Measurements from ENCODE around the gene GPR84. TPM values are rescaled to one million over a fixed set of nuclear protein-coding genes. Genes with fewer than 3 reads are reported as not detected.
A peak's percentile ranks its signal among the peaks of the same experiment; 100 is the strongest.

The GPR84 gene
- total RNA-seq, 2 donors from 2014 or later = 1.6 to 2.5 TPM

DNA sequence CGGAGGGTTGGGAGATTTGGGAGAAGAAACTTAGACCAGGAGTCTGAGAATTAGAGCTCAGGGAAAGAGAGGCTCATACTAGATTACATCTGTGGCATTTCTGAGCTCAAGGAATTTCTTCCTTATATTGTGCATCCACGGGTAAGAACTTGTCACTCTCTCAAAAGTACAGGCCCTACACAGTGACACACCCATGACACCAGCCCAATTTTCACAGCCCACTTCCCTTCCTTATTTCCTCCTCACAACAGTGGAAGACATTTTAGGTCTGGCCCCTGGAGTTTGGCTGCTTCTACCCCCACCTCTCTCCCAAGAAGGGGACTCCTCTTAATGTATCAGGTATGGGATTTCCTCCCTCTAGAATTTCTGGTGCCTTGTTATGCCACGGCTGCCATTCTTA lies 29.5 kb upstream of the GPR84 start:
- DNase-seq (ENCODE audit: low spot score) = no peak
- intact Hi-C loops (cut with DNase I) = no loop called here

DNA sequence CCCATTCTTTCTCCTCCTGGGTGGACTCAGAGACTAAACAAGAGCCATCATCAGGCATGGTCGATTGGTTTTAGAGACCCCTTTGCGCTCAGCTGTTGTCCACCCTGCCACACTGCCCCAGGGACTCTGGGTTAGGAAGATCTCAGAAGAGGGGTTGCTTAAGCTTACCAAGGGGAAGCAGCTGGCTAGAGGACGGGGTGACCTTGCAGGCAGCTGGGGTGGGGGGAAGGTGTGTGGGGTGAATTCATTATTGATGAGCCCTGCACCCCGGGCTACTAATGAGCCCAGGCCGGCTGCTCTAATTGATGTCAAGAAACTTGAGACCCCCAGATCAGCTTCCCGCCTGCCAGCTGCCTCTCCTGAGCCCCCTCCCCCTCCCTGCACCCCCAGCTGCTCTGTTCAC lies 28.9 kb upstream of the GPR84 start:
- DNase-seq (ENCODE audit: low spot score) = no peak
- intact Hi-C loops (cut with DNase I) = no loop called here

DNA sequence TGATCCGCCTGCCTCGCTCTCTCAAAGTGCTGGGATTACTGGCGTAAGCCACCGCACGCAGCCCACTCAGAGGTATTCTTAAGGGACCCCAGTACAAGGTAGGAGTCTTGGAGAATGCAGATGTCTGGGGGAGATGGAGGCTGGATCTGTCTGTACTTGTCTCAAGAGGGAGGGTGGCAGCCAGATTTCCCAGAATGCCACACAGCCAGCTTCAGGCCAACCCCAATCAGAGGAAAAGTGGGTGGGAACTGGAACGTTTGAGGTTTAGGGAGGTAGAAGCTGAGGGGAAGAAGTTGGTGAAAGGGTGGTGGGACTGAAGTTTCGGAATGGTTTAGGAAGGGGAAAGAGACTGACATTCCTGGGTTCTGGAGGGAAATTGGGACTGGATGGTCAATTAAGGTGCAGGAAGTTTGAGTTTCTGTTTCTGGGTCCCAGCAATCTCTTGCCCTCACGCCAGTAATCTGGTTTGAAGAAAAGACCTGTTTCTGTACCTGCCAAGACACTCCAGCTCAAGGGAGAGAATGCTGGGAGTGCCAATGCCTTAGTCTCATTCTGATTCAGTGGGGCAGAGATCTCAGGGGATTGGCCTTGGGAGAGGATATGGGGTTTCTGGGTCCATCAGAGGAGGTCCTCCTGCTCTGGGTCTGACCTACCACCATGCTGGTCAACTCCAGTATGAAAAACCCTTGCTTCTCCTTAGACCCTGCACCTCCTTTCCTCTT lies 28.4 kb upstream of the GPR84 start:
- no peak for DNase-seq (ENCODE audit: low spot score)

DNA sequence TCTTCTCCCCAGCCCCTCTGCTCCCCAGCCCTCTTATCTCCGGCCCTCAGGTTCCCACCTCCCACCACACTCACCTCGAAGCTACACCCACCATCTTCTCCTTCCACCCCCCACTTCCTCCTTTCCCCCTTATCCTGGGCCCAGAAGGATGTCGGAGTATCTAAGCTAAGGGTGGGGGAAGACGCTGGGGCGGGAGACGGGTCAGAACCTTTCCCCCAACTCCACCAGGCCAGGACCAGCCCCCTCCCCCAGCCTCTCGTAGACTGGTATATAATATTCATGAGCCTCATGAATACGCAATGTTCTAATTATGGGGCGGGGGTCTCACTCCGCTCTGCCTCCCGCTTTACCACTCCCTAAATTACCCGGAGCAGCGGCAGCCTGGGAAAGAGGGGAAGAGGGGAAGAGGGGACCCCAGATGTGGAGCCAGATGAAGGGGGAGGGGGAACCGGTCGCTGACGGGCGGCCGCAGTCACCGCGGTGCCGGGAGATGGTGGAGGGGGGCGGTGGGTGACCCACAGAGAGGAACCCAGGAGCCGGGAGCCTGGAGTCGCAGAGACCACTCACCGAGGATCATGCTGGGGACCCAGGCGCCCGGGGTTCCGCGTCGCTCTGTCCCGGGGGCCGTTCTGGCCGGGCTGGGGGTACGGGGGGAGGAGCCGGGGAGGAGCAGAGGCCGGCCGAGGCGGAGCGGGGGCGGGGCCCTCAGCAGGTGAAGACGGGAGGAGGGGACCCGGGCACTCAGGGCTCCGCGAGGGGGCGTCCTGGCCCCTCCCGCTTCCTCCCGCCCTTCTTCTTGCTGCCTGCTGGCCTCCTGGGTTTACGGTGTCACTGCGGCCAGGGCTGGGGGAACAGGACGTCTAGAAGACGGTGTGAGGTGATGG lies 26.6 kb upstream of the GPR84 start:
- DNase-seq (ENCODE audit: low spot score) = no peak
- intact Hi-C loops (cut with DNase I) = no loop called here

More for the DNA sequence above, 28.4 kb upstream of the GPR84 start:
- intact Hi-C loops (cut with DNase I) = no loop called here

GRCh38 chr12:54390176-54390667 lies 25.9 kb upstream of the GPR84 start:
- no peak for DNase-seq (ENCODE audit: low spot score)
- intact Hi-C loops (cut with DNase I) = no loop called here

- intact Hi-C loops (cut with DNase I) = loop anchor here in 1 of 2 donors (10.0 kb wide), 1 partner anchor 45 kb away; no protein-coding TSS in a partner anchor
- no peak for DNase-seq (ENCODE audit: low spot score)
Measured at GRCh38 chr12:54389607-54390175, 25.4 kb upstream of the GPR84 start.

GRCh38 chr12:54389134-54389508 lies 24.8 kb upstream of the GPR84 start:
- no peak for DNase-seq (ENCODE audit: low spot score)
- intact Hi-C loops (cut with DNase I) = loop anchor here in 1 of 2 donors (10.0 kb wide), 1 partner anchor 46 kb away; no protein-coding TSS in a partner anchor

GRCh38 chr12:54388237-54389133 lies 24.2 kb upstream of the GPR84 start:
- intact Hi-C loops (cut with DNase I) = loop anchor here in 1 of 2 donors (10.0 kb wide), 1 partner anchor 46 kb away; no protein-coding TSS in a partner anchor
- DNase-seq (ENCODE audit: low spot score) = no peak

DNA sequence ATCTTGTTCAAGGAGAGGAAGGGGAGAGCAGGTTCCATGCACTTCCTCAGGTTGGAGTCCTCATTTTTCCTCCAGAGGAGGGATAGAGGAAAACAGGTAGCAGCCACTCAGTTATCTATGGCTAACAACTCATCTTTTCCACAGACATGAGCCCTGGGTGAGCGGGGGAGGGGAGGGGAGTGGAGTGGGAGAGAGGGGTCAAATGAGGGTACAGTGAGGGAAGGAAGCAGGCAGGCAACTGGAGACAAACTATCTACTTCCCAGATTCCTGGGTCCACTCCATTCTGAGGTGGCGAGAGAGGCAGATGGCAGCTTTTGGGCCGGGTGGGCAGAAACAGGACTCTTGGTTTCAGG lies 22.8 kb upstream of the GPR84 start:
- no peak for DNase-seq (ENCODE audit: low spot score)
- intact Hi-C loops (cut with DNase I) = loop anchor here in 1 of 2 donors (10.0 kb wide), 1 partner anchor 48 kb away; no protein-coding TSS in a partner anchor

DNA sequence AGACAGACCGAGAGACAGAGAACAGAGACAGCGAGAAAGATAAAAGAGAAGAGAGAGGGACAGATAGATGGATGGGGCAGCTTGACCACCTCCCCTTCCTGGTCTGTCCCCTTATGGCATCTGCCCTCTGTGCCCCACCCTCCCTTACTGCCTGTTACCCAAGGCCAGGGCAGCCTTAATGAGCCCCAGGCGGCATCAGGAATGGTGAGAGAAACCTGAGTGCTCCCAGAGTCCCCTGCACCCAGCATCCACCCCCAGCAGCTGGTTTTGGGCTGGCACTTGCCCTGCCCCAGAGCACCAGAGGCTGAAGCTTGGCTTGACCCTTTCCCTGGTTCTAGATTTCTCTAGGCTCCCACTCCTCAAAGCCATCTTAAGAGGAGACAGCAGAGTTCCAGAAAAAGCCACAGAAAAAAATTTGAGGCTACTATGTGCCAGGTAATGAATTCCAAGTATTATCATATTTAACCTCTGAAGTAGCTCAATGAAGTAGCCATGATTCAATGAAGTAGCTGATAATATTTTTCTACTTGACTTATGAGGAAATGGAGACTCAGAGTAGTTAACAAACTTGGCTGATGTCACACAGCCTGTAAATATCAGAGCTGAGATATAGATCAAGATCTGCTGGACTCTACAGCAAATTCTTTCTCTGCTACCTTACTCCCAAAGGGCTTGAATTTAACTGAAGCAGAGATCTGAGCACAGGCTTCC lies 22.3 kb upstream of the GPR84 start:
- DNase-seq (ENCODE audit: low spot score) = no peak

GRCh38 chr12:54385251-54385914 lies 21.1 kb upstream of the GPR84 start:
- no peak for DNase-seq (ENCODE audit: low spot score)

More for the DNA sequence above, 22.3 kb upstream of the GPR84 start:
- intact Hi-C loops (cut with DNase I) = loop anchor here in 1 of 2 donors (10.0 kb wide), 1 partner anchor 48 kb away; no protein-coding TSS in a partner anchor

DNA sequence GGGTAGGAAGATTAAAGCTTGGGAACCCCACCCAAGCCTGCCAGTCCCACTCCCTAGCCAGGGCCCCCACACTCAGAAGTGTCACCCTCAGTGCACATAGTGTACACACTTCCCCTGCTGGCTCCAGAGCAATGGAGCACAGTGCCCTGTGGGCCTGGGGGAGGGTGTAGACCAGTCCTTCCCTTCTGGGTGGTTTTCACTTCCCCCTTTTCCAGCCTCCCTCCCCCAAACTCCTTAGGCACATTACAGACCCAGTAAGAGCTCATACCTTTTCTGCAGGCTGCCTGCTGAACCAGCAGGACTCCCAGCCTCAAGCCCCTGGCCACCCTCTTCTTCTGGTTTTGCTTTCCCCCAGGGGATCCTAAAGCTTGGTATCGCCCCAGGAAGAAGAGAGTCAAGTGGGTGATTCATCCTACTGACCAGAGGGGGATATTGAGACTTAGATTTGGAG lies 20.3 kb upstream of the GPR84 start, which contains the start of gene ZNF385A:
ZNF385A (minus strand) TSS at position 143 of the 451 bp plus-strand sequence. CDS start 219 bp downstream, outside the sequence.
- DNase-seq (ENCODE audit: low spot score) = no peak
- intact Hi-C loops (cut with DNase I) = loop anchor here in 1 of 2 donors (10.0 kb wide), 1 partner anchor 50 kb away; no protein-coding TSS in a partner anchor

More at GRCh38 chr12:54385251-54385914, 21.1 kb upstream of the GPR84 start:
- intact Hi-C loops (cut with DNase I) = loop anchor here in 1 of 2 donors (10.0 kb wide), 1 partner anchor 49 kb away; no protein-coding TSS in a partner anchor

- DNase-seq (ENCODE audit: low spot score) = no peak
- intact Hi-C loops (cut with DNase I) = loop anchor here in 1 of 2 donors (10.0 kb wide), 1 partner anchor 52 kb away; no protein-coding TSS in a partner anchor
Measured at GRCh38 chr12:54383041-54383609, 18.8 kb upstream of the GPR84 start.

DNA sequence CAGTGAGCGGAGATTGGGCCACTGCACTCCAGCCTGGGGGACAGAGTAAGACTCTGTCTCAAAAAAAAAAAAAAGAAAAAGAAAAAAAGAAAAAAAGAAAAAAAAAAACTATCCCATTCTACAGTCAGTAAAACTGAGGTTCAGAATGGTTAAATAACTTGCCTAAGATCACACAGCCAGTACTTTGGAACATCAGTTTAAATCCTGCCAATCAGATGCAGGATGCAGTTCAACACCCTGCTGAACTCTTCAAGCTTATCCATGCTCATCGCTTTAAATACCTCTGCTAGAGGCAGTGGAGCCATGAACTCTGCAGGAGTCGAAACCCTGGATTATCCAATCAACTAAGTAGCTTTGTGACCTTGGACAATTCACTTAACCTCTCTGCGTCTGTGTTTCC lies 16.9 kb upstream of the GPR84 start:
- DNase-seq (ENCODE audit: low spot score) = no peak
- intact Hi-C loops (cut with DNase I) = loop anchor here in 1 of 2 donors (10.0 kb wide), 1 partner anchor 54 kb away; no protein-coding TSS in a partner anchor

- intact Hi-C loops (cut with DNase I) = loop anchor here in 1 of 2 donors (10.0 kb wide), 2 partner anchors 55 to 395 kb away; partner anchors contain the start of gene HOXC10
- DNase-seq (ENCODE audit: low spot score) = peak; percentile 98
Measured at GRCh38 chr12:54379398-54380201, 15.3 kb upstream of the GPR84 start.

All from posterior vena cava (tissue), 2 donors.